Measurements from ENCODE around the gene CCDC28B. TPM values are rescaled to one million over a fixed set of nuclear protein-coding genes. Genes with fewer than 3 reads are reported as not detected.

Gene CCDC28B
- total RNA-seq, 5 donors from 2014 or later (not counting 1 experiment from before 2014, with no cell fraction given), result 6.5 to 9.0 (median 6.8) TPM

- H3K4me3 Mint-ChIP-seq, result peak overlapping the region in 1 of 3 donors; percentile 64
- peaks cover 36% of the 10 kb centered on the region for H3K36me3 Mint-ChIP-seq
These were observed 3.3 kb upstream of the CCDC28B start for GRCh38 chr1:32197074-32197473.

GRCh38 chr1:32197837-32198236 lies 2.6 kb upstream of the CCDC28B start:
- Histone ChIP-seq H3K4me3 (ENCODE audit: control insufficient read depth in 1 of 2, extremely low read depth in 1 of 2, low read length in 1 of 2) (no peak overlapping the region), H3K27ac (ENCODE audit: low read length) (no peak overlapping the region), H3K9me3 (no peaks in the 10 kb centered on the region), H3K27me3 (replicated peaks in 1 of 2; ENCODE audit: control insufficient read depth in 2 of 2, extremely low read depth in 1 of 2, insufficient read depth in 2 of 2, low read length in 1 of 2) (no peaks in the 10 kb centered on the region), H3K36me3 (ENCODE audit: control insufficient read depth in 2 of 2, extremely low read depth in 1 of 2, insufficient read depth in 1 of 2, low read length in 1 of 2) (peaks cover 12 to 33% of the 10 kb centered on the region in 2 donors), H3K4me1 (ENCODE audit: control insufficient read depth in 1 of 2, extremely low read depth in 1 of 2, insufficient read depth in 2 of 2, low read length in 2 of 2) (peaks cover 28 to 69% of the 10 kb centered on the region in 2 experiments)
- H3K4me1 Mint-ChIP-seq, result peaks cover 66 to 73% (median 69%) of the 10 kb centered on the region in 3 donors
- ATAC-seq (replicated peaks in 1 of 4) (no peak), DNase-seq (no peak)
- H3K36me3 Mint-ChIP-seq, result peaks cover 29% of the 10 kb centered on the region
- H3K27ac Mint-ChIP-seq, result no peak overlapping the region
- H3K4me3 Mint-ChIP-seq, result no peak overlapping the region
- ChIA-PET CTCF (interaction anchor here in 1 of 2 donors (0.5 to 1.2 kb wide), 4 partner anchors 18 to 465 kb away, joined by 3 to 6 read pairs (median 3); no protein-coding TSS in a partner anchor), POLR2A (interaction anchor here in 1 of 2 donors (0.7 kb wide), 1 partner anchor 51 kb away, joined by 6 read pairs; no protein-coding TSS in a partner anchor)
- whole genome bisulfite sequencing (ENCODE audit: insufficient coverage), result 100% methylated on average over 3 of the region's 6 CpGs
- H3K9me3 Mint-ChIP-seq, result no peaks in the 10 kb centered on the region
- H3K27me3 Mint-ChIP-seq, result no peaks in the 10 kb centered on the region

More at GRCh38 chr1:32197074-32197473, 3.3 kb upstream of the CCDC28B start:
- Histone ChIP-seq H3K9me3 (no peaks in the 10 kb centered on the region), H3K27me3 (replicated peaks in 1 of 2; ENCODE audit: control insufficient read depth in 2 of 2, extremely low read depth in 1 of 2, insufficient read depth in 2 of 2, low read length in 1 of 2) (no peaks in the 10 kb centered on the region), H3K4me1 (ENCODE audit: control insufficient read depth in 1 of 2, extremely low read depth in 1 of 2, insufficient read depth in 2 of 2, low read length in 2 of 2) (peaks cover 26 to 62% of the 10 kb centered on the region in 2 experiments), H3K36me3 (ENCODE audit: control insufficient read depth in 2 of 2, extremely low read depth in 1 of 2, insufficient read depth in 1 of 2, low read length in 1 of 2) (peaks cover 14 to 41% of the 10 kb centered on the region in 2 donors), H3K4me3 (ENCODE audit: control insufficient read depth in 1 of 2, extremely low read depth in 1 of 2, low read length in 1 of 2) (no peak overlapping the region), H3K27ac (ENCODE audit: low read length) (no peak overlapping the region)
- H3K4me1 Mint-ChIP-seq, result peaks cover 59 to 67% (median 63%) of the 10 kb centered on the region in 3 donors
- CTCF ChIA-PET, result interaction anchor here in 1 of 2 donors (0.5 to 1.2 kb wide), 3 partner anchors 18 to 124 kb away, joined by 3 to 6 read pairs (median 3); no protein-coding TSS in a partner anchor
- no peaks in the 10 kb centered on the region for H3K9me3 Mint-ChIP-seq
- POLR2A ChIA-PET, result interaction anchor here in 1 of 2 donors (0.6 kb wide), 1 partner anchor 68 kb away, joined by 20 read pairs; no protein-coding TSS in a partner anchor
- ATAC-seq (replicated peaks in 1 of 4), result no peak
- H3K27ac Mint-ChIP-seq, result peak overlapping the region; percentile 53 to 76
- H3K27me3 Mint-ChIP-seq, result no peaks in the 10 kb centered on the region
- DNase-seq, result no peak
- WGBS (ENCODE audit: insufficient coverage), result no CpG with 5 or more reads among the region's 1 CpG

GRCh38 chr1:32198237-32199042 lies 2.0 kb upstream of the CCDC28B start:
- ChIA-PET POLR2A (interaction anchor here (0.6 to 0.7 kb wide), 4 partner anchors 52 to 146 kb away, joined by 3 to 6 read pairs (median 4); partner anchors contain the start of gene TMEM39B (in 1 of the 2)), CTCF (interaction anchor here in 1 of 2 donors (0.6 to 0.7 kb wide), 2 partner anchors 91 to 466 kb away, joined by 3 to 4 read pairs; partner anchors contain the start of gene KPNA6)

GRCh38 chr1:32199043-32199716 lies 1.2 kb upstream of the CCDC28B start:
- DNase-seq (no peak), ATAC-seq (replicated peaks in 1 of 4) (no peak)
- Histone ChIP-seq H3K36me3 (ENCODE audit: control insufficient read depth in 2 of 2, extremely low read depth in 1 of 2, insufficient read depth in 1 of 2, low read length in 1 of 2) (peaks cover 8 to 24% of the 10 kb centered on the region in 2 donors), H3K27ac (ENCODE audit: low read length) (no peak overlapping the region), H3K4me3 (ENCODE audit: control insufficient read depth in 1 of 2, extremely low read depth in 1 of 2, low read length in 1 of 2) (no peak overlapping the region), H3K27me3 (replicated peaks in 1 of 2; ENCODE audit: control insufficient read depth in 2 of 2, extremely low read depth in 1 of 2, insufficient read depth in 2 of 2, low read length in 1 of 2) (no peaks in the 10 kb centered on the region), H3K9me3 (no peaks in the 10 kb centered on the region), H3K4me1 (ENCODE audit: control insufficient read depth in 1 of 2, extremely low read depth in 1 of 2, insufficient read depth in 2 of 2, low read length in 2 of 2) (peaks cover 28 to 69% of the 10 kb centered on the region in 2 experiments)
- Mint-ChIP-seq H3K36me3 (peaks cover 18% of the 10 kb centered on the region), H3K27me3 (no peaks in the 10 kb centered on the region), H3K27ac (peak overlapping the region in 1 of 2 donors; percentile 79), H3K4me1 (peaks cover 67 to 79% (median 70%) of the 10 kb centered on the region in 3 donors), H3K4me3 (peak overlapping the region in 1 of 3 donors; percentile 15), H3K9me3 (no peaks in the 10 kb centered on the region)
- POLR2A ChIA-PET, result interaction anchor here (0.6 kb wide), 3 partner anchors 108 to 145 kb away, joined by 3 to 5 read pairs (median 4); partner anchors contain the start of gene TMEM39B (in 1 of the 2)
- 100% methylated on average over 1 of the region's 4 CpGs for WGBS (ENCODE audit: insufficient coverage)
- CTCF ChIA-PET, result interaction anchor here in 1 of 2 donors (0.6 kb wide), 1 partner anchor 91 kb away, joined by 4 read pairs; the partner anchor contains the start of gene KPNA6

More at GRCh38 chr1:32198237-32199042, 2.0 kb upstream of the CCDC28B start:
- ATAC-seq (replicated peaks in 1 of 4) (no peak), DNase-seq (no peak)
- peak overlapping the region; percentile 28 to 68 for H3K27ac Mint-ChIP-seq
- Histone ChIP-seq H3K9me3 (no peaks in the 10 kb centered on the region), H3K27me3 (replicated peaks in 1 of 2; ENCODE audit: control insufficient read depth in 2 of 2, extremely low read depth in 1 of 2, insufficient read depth in 2 of 2, low read length in 1 of 2) (no peaks in the 10 kb centered on the region), H3K4me3 (ENCODE audit: control insufficient read depth in 1 of 2, extremely low read depth in 1 of 2, low read length in 1 of 2) (no peak overlapping the region), H3K36me3 (ENCODE audit: control insufficient read depth in 2 of 2, extremely low read depth in 1 of 2, insufficient read depth in 1 of 2, low read length in 1 of 2) (peaks cover 12 to 28% of the 10 kb centered on the region in 2 donors), H3K4me1 (ENCODE audit: control insufficient read depth in 1 of 2, extremely low read depth in 1 of 2, insufficient read depth in 2 of 2, low read length in 2 of 2) (peaks cover 28 to 69% of the 10 kb centered on the region in 2 experiments), H3K27ac (ENCODE audit: low read length) (no peak overlapping the region)
- H3K9me3 Mint-ChIP-seq, result no peaks in the 10 kb centered on the region
- H3K4me3 Mint-ChIP-seq, result no peak overlapping the region
- peaks cover 23% of the 10 kb centered on the region for H3K36me3 Mint-ChIP-seq
- WGBS (ENCODE audit: insufficient coverage), result 92% methylated on average over 3 of the region's 3 CpGs
- H3K27me3 Mint-ChIP-seq, result no peaks in the 10 kb centered on the region
- H3K4me1 Mint-ChIP-seq, result peaks cover 66 to 78% (median 68%) of the 10 kb centered on the region in 3 donors

- peaks cover 8 to 22% of the 10 kb centered on the region in 2 donors for H3K36me3 ChIP-seq (ENCODE audit: control insufficient read depth in 2 of 2, extremely low read depth in 1 of 2, insufficient read depth in 1 of 2, low read length in 1 of 2)
- DNase-seq (no peak), ATAC-seq (replicated peaks in 1 of 4) (no peak)
- ChIA-PET POLR2A (no interaction called here), CTCF (no interaction called here)
- peaks cover 62 to 79% (median 68%) of the 10 kb centered on the region in 3 donors for H3K4me1 Mint-ChIP-seq
- H3K36me3 Mint-ChIP-seq, result peaks cover 13% of the 10 kb centered on the region
- H3K9me3 Mint-ChIP-seq, result no peaks in the 10 kb centered on the region
- H3K27me3 ChIP-seq (replicated peaks in 1 of 2; ENCODE audit: control insufficient read depth in 2 of 2, extremely low read depth in 1 of 2, insufficient read depth in 2 of 2, low read length in 1 of 2), result no peaks in the 10 kb centered on the region
- H3K4me1 ChIP-seq (ENCODE audit: control insufficient read depth in 1 of 2, extremely low read depth in 1 of 2, insufficient read depth in 2 of 2, low read length in 2 of 2), result peaks cover 28 to 67% of the 10 kb centered on the region in 2 experiments
- no peaks in the 10 kb centered on the region for H3K9me3 ChIP-seq
- peak overlapping the region in 1 of 2 donors; percentile 79 for H3K27ac Mint-ChIP-seq
- 100% methylated on average over 2 of the region's 6 CpGs for WGBS (ENCODE audit: insufficient coverage)
- peak overlapping the region; percentile 93 for H3K27ac ChIP-seq (ENCODE audit: low read length)
- no peaks in the 10 kb centered on the region for H3K27me3 Mint-ChIP-seq
- no peak overlapping the region for H3K4me3 ChIP-seq (ENCODE audit: control insufficient read depth in 1 of 2, extremely low read depth in 1 of 2, low read length in 1 of 2)
- peak overlapping the region; percentile 85 to 91 (median 89) for H3K4me3 Mint-ChIP-seq
These were observed 700 bp upstream of the CCDC28B start for GRCh38 chr1:32199717-32200072.
